Astrocyte (in vitro differentiated cells and primary cell): ENCODE measurements around the gene FAM3C. TPM values are rescaled to one million over a fixed set of nuclear protein-coding genes. Genes with fewer than 3 reads are reported as not detected.

Source experiments
- DNase-seq: peaks from one replicate; pipeline ENCODE4 v3.0.0-alpha.2; 2010; ENCODE audit warnings: low read depth
- FAIRE-seq: peaks from 2 replicates; lab custom pipeline; 2011; peaks lifted over from hg19 to GRCh38; lab: Jason Lieb, UNC
- H2AFZ ChIP-seq: 2 replicates; pipeline ENCODE4 v1.6.0; 2012; ENCODE audit warnings: low read depth, low read length, inconsistent platforms
- H3K27ac ChIP-seq: 2 replicates; pipeline ENCODE4 v1.5.1; 2011; ENCODE audit warnings: low read depth, low read length, inconsistent platforms
- H3K27me3 ChIP-seq: 2 replicates; pipeline ENCODE4 v1.6.0; 2011; ENCODE audit warnings: low read length, inconsistent platforms; ENCODE audit not compliant: insufficient read depth
- H3K36me3 ChIP-seq: 2 replicates; pipeline ENCODE4 v1.5.1; 2011; ENCODE audit warnings: low read length, inconsistent platforms; ENCODE audit not compliant: insufficient read depth
- H3K4me1 ChIP-seq: 2 replicates; pipeline ENCODE4 v1.5.1; 2011; ENCODE audit warnings: low read length, inconsistent platforms; ENCODE audit not compliant: insufficient read depth
- H3K4me2 ChIP-seq: 2 replicates; pipeline ENCODE4 v1.6.0; 2012; ENCODE audit warnings: low read length, inconsistent platforms
- H3K4me3 ChIP-seq: 2 replicates; pipeline ENCODE4 v1.5.1; 2011; ENCODE audit warnings: low read depth, mild to moderate bottlenecking, low read length, inconsistent platforms; ENCODE audit not compliant: insufficient read depth
- H3K79me2 ChIP-seq: 2 replicates; pipeline ENCODE4 v1.6.0; 2012; ENCODE audit warnings: mild to moderate bottlenecking, low read length, inconsistent platforms; ENCODE audit not compliant: insufficient read depth
- H3K9ac ChIP-seq: 2 replicates; pipeline ENCODE4 v1.6.0; 2012; ENCODE audit warnings: mild to moderate bottlenecking, low read length, inconsistent platforms
- H3K9me3 ChIP-seq: 2 replicates; pipeline ENCODE4 v1.5.1; 2012; ENCODE audit warnings: low read depth, mild to moderate bottlenecking, low read length, inconsistent platforms; ENCODE audit not compliant: insufficient read depth
- H4K20me1 ChIP-seq: 2 replicates; pipeline ENCODE4 v1.6.0; 2012; ENCODE audit warnings: low read length, inconsistent platforms; ENCODE audit not compliant: insufficient read depth
- H3K27ac Mint-ChIP-seq: one replicate; pipeline ENCODE4 v1.8.0; 2021; ENCODE audit warnings: mild to moderate bottlenecking, mixed read lengths; ENCODE audit not compliant: unreplicated experiment
- H3K27me3 Mint-ChIP-seq: one replicate; pipeline ENCODE4 v1.8.0; 2021; ENCODE audit warnings: low read depth, mixed read lengths; ENCODE audit not compliant: unreplicated experiment
- H3K36me3 Mint-ChIP-seq: one replicate; pipeline ENCODE4 v1.8.0; 2021; ENCODE audit warnings: low read depth, mixed read lengths; ENCODE audit not compliant: unreplicated experiment
- H3K4me1 Mint-ChIP-seq: one replicate; pipeline ENCODE4 v1.8.0; 2021; ENCODE audit warnings: low read depth, mixed read lengths; ENCODE audit not compliant: unreplicated experiment
- H3K4me3 Mint-ChIP-seq: one replicate; pipeline ENCODE4 v1.8.0; 2021; ENCODE audit warnings: mild to moderate bottlenecking, moderate library complexity, mixed read lengths; ENCODE audit not compliant: unreplicated experiment
- H3K9me3 Mint-ChIP-seq: one replicate; pipeline ENCODE4 v1.8.0; 2021; ENCODE audit warnings: mild to moderate bottlenecking, mixed read lengths; ENCODE audit not compliant: unreplicated experiment
- EZH2 ChIP-seq: IDR thresholded peaks from 2 replicates; pipeline ENCODE4 v1.6.1; 2012; ENCODE audit warnings: mild to moderate bottlenecking, low read length, inconsistent platforms; ENCODE audit not compliant: insufficient read depth
- total RNA-seq: library from RNA; stranded (reverse); gene quantifications from 2 replicates; pipeline ENCODE4 v1.2.1, GENCODE V29; 2021
- TF ChIP-seq, protein P1 (sequence below): IDR thresholded peaks from 2 replicates; pipeline ENCODE4 v1.5.1; 2011; ENCODE audit warnings: low read depth, mild to moderate bottlenecking, inconsistent platforms, low read length, moderate library complexity; ENCODE audit not compliant: insufficient read depth

FAM3C gene
- total RNA-seq, 1 donor from 2014 or later: 71.8 TPM

DNA sequence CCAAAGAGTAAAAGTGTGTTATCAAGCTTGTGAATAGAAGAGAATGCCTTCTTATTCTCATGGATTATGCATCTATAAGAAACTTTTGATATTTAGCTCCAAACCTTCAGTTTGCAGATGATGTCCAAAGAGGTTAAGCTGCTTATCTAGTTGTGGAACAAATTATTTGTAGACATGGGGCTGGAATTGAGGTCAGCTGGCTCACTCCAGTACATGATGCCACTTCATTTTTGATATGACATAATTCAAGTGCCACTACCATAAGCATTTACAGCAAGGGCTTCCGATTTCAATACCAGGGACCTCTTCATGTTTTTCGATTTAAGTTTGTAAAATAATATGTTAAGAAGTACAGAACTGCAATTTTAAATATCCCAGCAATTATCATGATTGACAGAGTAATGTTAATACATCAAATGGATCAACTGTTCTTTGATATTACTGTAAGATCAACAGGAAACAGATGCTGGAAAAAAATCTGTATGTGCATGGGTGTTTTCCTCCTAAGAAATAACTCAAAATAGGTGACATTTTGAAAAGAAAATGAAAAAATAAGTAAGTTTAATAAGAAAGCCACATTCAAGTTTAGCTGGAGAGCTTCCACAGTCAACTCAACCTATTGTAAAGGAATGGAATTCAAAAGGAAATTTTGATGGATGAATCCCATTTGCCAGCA is 12.7 kb downstream of the FAM3C start:
- Histone ChIP-seq H3K27ac (no peak overlapping the region), H3K4me3 (no peak overlapping the region), H3K36me3 (peaks cover 13% of the 10 kb centered on the region), H3K4me1 (no peaks in the 10 kb centered on the region), H2AFZ (no peak overlapping the region), H3K9me3 (no peaks in the 10 kb centered on the region), H3K79me2 (peaks cover 90% of the 10 kb centered on the region), H3K27me3 (no peaks in the 10 kb centered on the region), H3K9ac (no peak overlapping the region), H4K20me1 (peaks cover 80% of the 10 kb centered on the region), H3K4me2 (no peak overlapping the region)
- no peak for FAIRE-seq
- TF ChIP-seq EZH2: no peak
- no peak overlapping the region for H3K4me3 Mint-ChIP-seq
- no peaks in the 10 kb centered on the region for H3K9me3 Mint-ChIP-seq
- H3K27me3 Mint-ChIP-seq: no peaks in the 10 kb centered on the region
- peaks cover 1% of the 10 kb centered on the region for H3K36me3 Mint-ChIP-seq
- H3K4me1 Mint-ChIP-seq: peaks cover 23% of the 10 kb centered on the region
- no peak overlapping the region for H3K27ac Mint-ChIP-seq
- DNase-seq: no peak

DNA sequence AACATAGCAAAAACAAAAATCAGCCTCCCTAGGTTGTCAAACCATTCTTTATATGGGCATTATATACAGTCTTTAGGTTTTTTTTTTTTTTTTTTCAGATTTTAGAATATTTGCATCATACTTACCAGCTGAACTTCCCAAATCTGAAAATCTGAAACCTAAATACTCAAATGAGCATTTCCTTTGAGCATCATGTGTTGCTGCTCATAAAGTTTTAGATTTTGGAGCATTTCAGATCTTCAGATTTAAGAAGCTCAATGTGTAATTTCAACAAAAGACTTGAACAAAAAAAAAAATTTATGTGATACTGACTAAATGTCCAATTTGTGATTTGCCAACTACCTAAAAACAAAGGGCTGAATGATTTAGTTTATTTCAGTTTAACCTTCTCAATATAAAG is 13.6 kb downstream of the FAM3C start:
- peaks cover 19% of the 10 kb centered on the region for H3K36me3 ChIP-seq
- H3K27me3 ChIP-seq: no peaks in the 10 kb centered on the region
- H3K4me2 ChIP-seq: no peak overlapping the region
- no peaks in the 10 kb centered on the region for H3K9me3 ChIP-seq
- Mint-ChIP-seq H3K9me3 (no peaks in the 10 kb centered on the region), H3K36me3 (peaks cover 1% of the 10 kb centered on the region), H3K27ac (no peak overlapping the region), H3K4me3 (no peak overlapping the region), H3K27me3 (no peaks in the 10 kb centered on the region), H3K4me1 (peaks cover 21% of the 10 kb centered on the region)
- H3K27ac ChIP-seq: no peak overlapping the region
- H2AFZ ChIP-seq: no peak overlapping the region
- H3K4me3 ChIP-seq: no peak overlapping the region
- H4K20me1 ChIP-seq: peaks cover 75% of the 10 kb centered on the region
- no peak for TF ChIP-seq EZH2
- TF ChIP-seq, protein P1, sequence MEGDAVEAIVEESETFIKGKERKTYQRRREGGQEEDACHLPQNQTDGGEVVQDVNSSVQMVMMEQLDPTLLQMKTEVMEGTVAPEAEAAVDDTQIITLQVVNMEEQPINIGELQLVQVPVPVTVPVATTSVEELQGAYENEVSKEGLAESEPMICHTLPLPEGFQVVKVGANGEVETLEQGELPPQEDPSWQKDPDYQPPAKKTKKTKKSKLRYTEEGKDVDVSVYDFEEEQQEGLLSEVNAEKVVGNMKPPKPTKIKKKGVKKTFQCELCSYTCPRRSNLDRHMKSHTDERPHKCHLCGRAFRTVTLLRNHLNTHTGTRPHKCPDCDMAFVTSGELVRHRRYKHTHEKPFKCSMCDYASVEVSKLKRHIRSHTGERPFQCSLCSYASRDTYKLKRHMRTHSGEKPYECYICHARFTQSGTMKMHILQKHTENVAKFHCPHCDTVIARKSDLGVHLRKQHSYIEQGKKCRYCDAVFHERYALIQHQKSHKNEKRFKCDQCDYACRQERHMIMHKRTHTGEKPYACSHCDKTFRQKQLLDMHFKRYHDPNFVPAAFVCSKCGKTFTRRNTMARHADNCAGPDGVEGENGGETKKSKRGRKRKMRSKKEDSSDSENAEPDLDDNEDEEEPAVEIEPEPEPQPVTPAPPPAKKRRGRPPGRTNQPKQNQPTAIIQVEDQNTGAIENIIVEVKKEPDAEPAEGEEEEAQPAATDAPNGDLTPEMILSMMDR: no peak
- no peak for DNase-seq
- no peak overlapping the region for H3K9ac ChIP-seq
- no peaks in the 10 kb centered on the region for H3K4me1 ChIP-seq
- H3K79me2 ChIP-seq: peaks cover 81% of the 10 kb centered on the region
- no peak for FAIRE-seq

- H3K27ac Mint-ChIP-seq: no peak overlapping the region
Measured at GRCh38 chr7:121379930-121380329, 16.2 kb downstream of the FAM3C start.

More at GRCh38 chr7:121379930-121380329, 16.2 kb downstream of the FAM3C start:
- Histone ChIP-seq H3K4me1 (no peaks in the 10 kb centered on the region), H3K4me2 (no peak overlapping the region), H4K20me1 (peaks cover 57% of the 10 kb centered on the region), H3K9ac (no peak overlapping the region), H2AFZ (no peak overlapping the region), H3K79me2 (peaks cover 55% of the 10 kb centered on the region), H3K27me3 (no peaks in the 10 kb centered on the region), H3K9me3 (no peaks in the 10 kb centered on the region), H3K4me3 (no peak overlapping the region), H3K36me3 (peaks cover 39% of the 10 kb centered on the region), H3K27ac (no peak overlapping the region)
- DNase-seq (no peak), FAIRE-seq (no peak)
- peaks cover 10% of the 10 kb centered on the region for H3K36me3 Mint-ChIP-seq
- no peaks in the 10 kb centered on the region for H3K27me3 Mint-ChIP-seq
- H3K9me3 Mint-ChIP-seq: no peaks in the 10 kb centered on the region
- peaks cover 4% of the 10 kb centered on the region for H3K4me1 Mint-ChIP-seq
- no peak overlapping the region for H3K4me3 Mint-ChIP-seq
- no peak for TF ChIP-seq EZH2
- TF ChIP-seq, protein P1: no peak
